H1 (cell line): ENCODE results near the gene GPC1. TPM values are rescaled to one million over a fixed set of nuclear protein-coding genes. Genes with fewer than 3 reads are reported as not detected.

Experiments
- CTCF ChIA-PET: fragments of 300-600 bp; sonication (Branson Sonifier 250); formaldehyde crosslinking; loops from one replicate; lab custom pipeline; 2021; ENCODE audit not compliant: partially characterized antibody; lab: Charles Lee
- POLR2A ChIA-PET: fragments of 300-600 bp; sonication (Branson Sonifier 250); formaldehyde crosslinking; loops from one replicate; lab custom pipeline; 2021; ENCODE audit warnings: inconsistent platforms; ENCODE audit not compliant: partially characterized antibody; lab: Charles Lee
- DNase-seq, 2 experiments: peaks; one replicate each; pipeline versions ENCODE4 v3.0.0 to v3.0.0-alpha.2; 2010 to 2022; ENCODE audit warnings: low spot score in 2 of 2, low read depth in 1 of 2, mixed read lengths in 1 of 2
- FAIRE-seq: peaks from 2 replicates; lab custom pipeline; 2011; peaks lifted over from hg19 to GRCh38; lab: Jason Lieb, UNC
- H2AFZ ChIP-seq: 2 replicates; pipeline ENCODE4 v1.8.1; 2012; ENCODE audit warnings: low read length, inconsistent platforms
- H2AK5ac ChIP-seq: 2 replicates; pipeline ENCODE4 v1.6.1; 2013; ENCODE audit warnings: low read depth, low read length
- H2BK120ac ChIP-seq: replicated peaks from 2 replicates; pipeline ENCODE3; 2013; ENCODE audit warnings: low read depth, low read length, inconsistent platforms
- H2BK12ac ChIP-seq: 2 replicates; pipeline ENCODE4 v1.6.1; 2013; ENCODE audit warnings: low read depth, low read length
- H2BK15ac ChIP-seq: 2 replicates; pipeline ENCODE4 v1.6.1; 2013; ENCODE audit warnings: low read length
- H2BK20ac ChIP-seq: 2 replicates; pipeline ENCODE4 v1.6.1; 2013; ENCODE audit warnings: low read length
- H2BK5ac ChIP-seq: 2 replicates; pipeline ENCODE4 v1.6.1; 2013; ENCODE audit warnings: low read depth, low read length
- H3K14ac ChIP-seq: 2 replicates; pipeline ENCODE4 v1.6.1; 2013; ENCODE audit warnings: inconsistent platforms; ENCODE audit not compliant: insufficient read length
- H3K18ac ChIP-seq: 2 replicates; pipeline ENCODE4 v1.6.1; 2013; ENCODE audit warnings: low read length; ENCODE audit errors: extremely low read depth
- H3K23ac ChIP-seq: 2 replicates; pipeline ENCODE4 v1.6.1; 2013; ENCODE audit warnings: inconsistent platforms; ENCODE audit not compliant: insufficient read length
- H3K23me2 ChIP-seq: 2 replicates; pipeline ENCODE4 v1.6.1; 2013; ENCODE audit warnings: low read depth, low read length
- H3K27ac ChIP-seq: 2 replicates; pipeline ENCODE4 v1.6.1; 2011; ENCODE audit warnings: low read depth, low read length, inconsistent platforms
- H3K27me3 ChIP-seq, 4 experiments: replicated peaks in 1 of 4; 1 replicate in 1 of 4; 2 replicates in 3 of 4; pipeline versions ENCODE4 v1.6.1 to v1.8.1; 2011 to 2013; ENCODE audit warnings: low read length in 3 of 4, mild to moderate bottlenecking in 3 of 4, inconsistent platforms in 2 of 4, mixed read lengths in 2 of 4, moderate library complexity in 1 of 4; ENCODE audit not compliant: control insufficient read depth in 3 of 4, insufficient read depth in 3 of 4; ENCODE audit errors: extremely low read depth in 1 of 4
- H3K36me3 ChIP-seq, 4 experiments: 2 replicates each; pipeline versions ENCODE4 v1.6.1 to v1.8.1; 2011 to 2013; ENCODE audit warnings: mild to moderate bottlenecking in 4 of 4, low read length in 3 of 4, moderate library complexity in 2 of 4, control low read depth in 1 of 4, inconsistent platforms in 1 of 4; ENCODE audit not compliant: insufficient read depth in 4 of 4, control insufficient read depth in 2 of 4
- H3K4ac ChIP-seq: replicated peaks from 2 replicates; pipeline ENCODE3; 2013; ENCODE audit warnings: low read length, low read depth, mixed read lengths, inconsistent platforms; ENCODE audit not compliant: insufficient read length
- H3K4me1 ChIP-seq, 4 experiments: replicated peaks in 1 of 4; 1 replicate in 1 of 4; 2 replicates in 3 of 4; pipeline versions ENCODE4 v1.6.1 to v1.8.1; 2011 to 2013; ENCODE audit warnings: low read length in 3 of 4, inconsistent platforms in 2 of 4, mixed read lengths in 1 of 4; ENCODE audit not compliant: insufficient read depth in 4 of 4, control insufficient read depth in 3 of 4
- H3K4me2 ChIP-seq, 2 experiments: 2 replicates each; pipeline versions ENCODE4 v1.6.1 to v1.8.1; 2011 to 2013; ENCODE audit warnings: low read depth in 2 of 2, low read length in 2 of 2, control low read depth in 1 of 2, inconsistent platforms in 1 of 2, mild to moderate bottlenecking in 1 of 2; ENCODE audit not compliant: insufficient read depth in 1 of 2
- H3K4me3 ChIP-seq, 4 experiments: fragments of 200-600, 300-600 bp in 1 of 4; sonication (generic), shearing (Covaris generic), sonication (Bioruptor Twin) in 1 of 4; 2 replicates each; pipeline versions ENCODE4 v1.5.1 to v1.8.1; 2011 to 2016; ENCODE audit warnings: low read length in 4 of 4, low read depth in 3 of 4, control low read depth in 2 of 4, inconsistent platforms in 2 of 4, mild to moderate bottlenecking in 2 of 4, mixed read lengths in 1 of 4, moderate library complexity in 1 of 4; ENCODE audit not compliant: insufficient read depth in 2 of 4; ENCODE audit errors: extremely low read depth in 1 of 4
- H3K56ac ChIP-seq: replicated peaks from 2 replicates; pipeline ENCODE3; 2013; ENCODE audit warnings: low read depth, mild to moderate bottlenecking, mixed read lengths, low read length, inconsistent platforms; ENCODE audit not compliant: insufficient read length
- H3K79me1 ChIP-seq: 2 replicates; pipeline ENCODE4 v1.6.1; 2013; ENCODE audit warnings: low read depth, low read length, control low read depth
- H3K79me2 ChIP-seq, 2 experiments: 2 replicates each; pipeline versions ENCODE4 v1.6.1 to v1.8.1; 2012 to 2013; ENCODE audit warnings: low read length in 2 of 2, mild to moderate bottlenecking in 2 of 2, inconsistent platforms in 1 of 2; ENCODE audit not compliant: insufficient read depth in 2 of 2, control insufficient read depth in 1 of 2
- H3K9ac ChIP-seq, 4 experiments: replicated peaks in 1 of 4; 1 replicate in 1 of 4; 2 replicates in 3 of 4; pipeline versions ENCODE4 v1.6.1 to v1.8.1; 2011 to 2013; ENCODE audit warnings: low read depth in 3 of 4, low read length in 3 of 4, control low read depth in 2 of 4, mild to moderate bottlenecking in 2 of 4, moderate library complexity in 2 of 4, inconsistent platforms in 1 of 4; ENCODE audit errors: extremely low read depth in 1 of 4
- H3K9me3 ChIP-seq, 2 experiments: 2 replicates each; pipeline versions ENCODE4 v1.6.1 to v1.8.1; 2012 to 2013; ENCODE audit warnings: mild to moderate bottlenecking in 2 of 2, moderate library complexity in 2 of 2, control low read depth in 1 of 2, inconsistent platforms in 1 of 2, low read depth in 1 of 2, low read length in 1 of 2, mixed read lengths in 1 of 2; ENCODE audit not compliant: insufficient read depth in 2 of 2
- H4K20me1 ChIP-seq, 2 experiments: replicated peaks in 1 of 2; 2 replicates each; pipeline versions ENCODE3 to v1.8.1; 2011 to 2013; ENCODE audit warnings: inconsistent platforms in 2 of 2, low read length in 2 of 2, mild to moderate bottlenecking in 1 of 2; ENCODE audit not compliant: insufficient read depth in 2 of 2, control insufficient read depth in 1 of 2
- H4K5ac ChIP-seq: 2 replicates; pipeline ENCODE4 v1.6.1; 2013; ENCODE audit warnings: low read length, low read depth, mixed read lengths, inconsistent platforms; ENCODE audit not compliant: insufficient read length
- H4K8ac ChIP-seq: 2 replicates; pipeline ENCODE4 v1.8.0; 2013; ENCODE audit warnings: mild to moderate bottlenecking, moderate library complexity, low read length, inconsistent platforms; ENCODE audit not compliant: insufficient read depth; ENCODE audit errors: extremely low read depth
- H4K91ac ChIP-seq: replicated peaks from 2 replicates; pipeline ENCODE3; 2013; ENCODE audit warnings: low read length, mixed read lengths, inconsistent platforms; ENCODE audit not compliant: insufficient read length
- CBX5 ChIP-seq: fragments of 300-800, 300-1000 bp; sonication (generic); IDR thresholded peaks from 2 replicates; pipeline ENCODE4 v1.7.1; 2016; ENCODE audit warnings: antibody characterized with exemption, low read length, low read depth
- CHD1 ChIP-seq: IDR thresholded peaks from 2 replicates; pipeline ENCODE4 v1.6.1; 2012; ENCODE audit warnings: low read depth, low read length, improper control_type of control experiment
- GTF2F1 ChIP-seq: IDR thresholded peaks from 2 replicates; pipeline ENCODE4 v1.6.1; 2012; ENCODE audit warnings: low read depth, low read length, improper control_type of control experiment, borderline replicate concordance
- KDM1A ChIP-seq: fragments of 200-600, 300-600 bp; sonication (generic); IDR thresholded peaks from 2 replicates; pipeline ENCODE4 v1.7.1; 2016; ENCODE audit warnings: mild to moderate bottlenecking, low read length, borderline replicate concordance
- NRF1 ChIP-seq: IDR thresholded peaks from 2 replicates; pipeline ENCODE4 v1.6.1; 2011; ENCODE audit warnings: mild to moderate bottlenecking, low read depth, low read length, improper control_type of control experiment
- RBBP5 ChIP-seq: IDR thresholded peaks from 2 replicates; pipeline ENCODE4 v1.7.1; 2012; ENCODE audit warnings: low read depth, mild to moderate bottlenecking, inconsistent platforms, low read length, moderate library complexity, borderline replicate concordance
- SP2 ChIP-seq: IDR thresholded peaks from 2 replicates; pipeline ENCODE4 v1.6.1; 2012; ENCODE audit warnings: mild to moderate bottlenecking, low read length, inconsistent platforms
- WGBS, 2 experiments: shearing (Covaris generic) in 1 of 2; methylation state at CpG; one replicate each; pipeline versions ENCODE4 v1.1.6 to v1.1.7; 2013 to 2015; ENCODE audit warnings: low lambda C conversion rate in 2 of 2, mixed read lengths in 2 of 2, inconsistent platforms in 1 of 2, low coverage in 1 of 2, missing lambda C conversion rate in 1 of 2; ENCODE audit not compliant: insufficient replicate concordance in 2 of 2, insufficient coverage in 1 of 2, insufficient read length in 1 of 2; ENCODE audit errors: extremely low coverage in 1 of 2, missing lambda C conversion rate in 1 of 2; 5-methylcytosine and 5-hydroxymethylcytosine counted together
- polyA plus RNA-seq, 7 experiments: library from polyadenylated mRNA; depleted of rRNA in 3 of 7; stranded (reverse) in 5 of 7; unstranded in 2 of 7; fragments of >200 nt in 5 of 7; fragments of 200-250 nt in 2 of 7; gene quantifications; 1 replicate in 5 of 7; 2 replicates in 1 of 7; 4 replicates in 1 of 7; pipeline versions ENCODE4 v1.2.1 to v1.2.3, GENCODE V29; 2011 to 2013; ENCODE audit warnings: missing spikeins in 2 of 7, mixed read lengths in 2 of 7
- total RNA-seq: library from RNA; stranded (reverse); fragmentation: NEBNext Ultra II Directional; extraction: Animal tissue kit (Norgen Biotek cat#: 25700); gene quantifications from 2 replicates; pipeline ENCODE4 v1.2.1, GENCODE V29; 2021

GPC1 gene
- total and polyA plus RNA-seq, 2 of the 8 experiments (the other 6 are each of a cell fraction or from before 2014, with no cell fraction given) = 21.9 to 28.3 TPM

DNA sequence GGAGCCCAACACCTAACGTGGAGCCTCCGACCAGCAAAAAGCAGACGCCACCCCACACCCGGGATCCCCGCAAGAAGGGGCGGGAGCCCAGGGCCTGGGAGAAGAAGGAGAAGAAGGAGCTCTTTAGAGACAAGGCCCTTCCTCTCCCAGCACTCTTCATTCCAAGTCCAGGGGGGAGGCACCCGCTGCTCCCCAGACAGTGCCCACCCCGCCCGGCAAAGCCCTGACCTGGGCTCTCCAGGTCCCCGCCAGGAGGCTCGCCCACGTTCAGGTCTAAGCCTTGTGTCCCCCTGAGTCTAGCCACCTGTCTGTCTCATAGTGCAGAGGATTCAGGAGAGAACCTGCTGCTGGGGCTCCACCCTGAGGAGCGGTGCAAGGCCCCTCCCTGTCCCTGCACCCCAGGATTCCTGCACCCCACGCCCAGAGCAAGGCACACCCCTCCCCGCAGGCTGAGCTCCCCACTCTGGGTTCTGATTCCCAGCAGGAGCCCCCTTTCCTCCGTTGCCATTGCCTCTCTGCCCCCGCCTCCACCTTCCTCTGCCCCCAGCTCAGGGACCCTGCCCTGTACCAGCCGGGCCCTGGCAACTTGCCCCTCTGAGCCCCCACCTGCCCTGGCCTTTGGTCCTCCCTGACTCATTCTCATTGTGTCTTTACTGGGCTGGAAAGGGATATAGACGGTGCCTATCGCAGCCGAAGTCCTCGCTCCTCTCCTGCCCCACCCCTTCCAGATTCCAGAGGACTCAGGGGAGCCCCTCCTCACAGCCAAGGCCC is 33.5 kb upstream of the GPC1 start:
- Histone ChIP-seq H3K23me2 (no peaks in the 10 kb centered on the region), H3K23ac (no peak overlapping the region), H3K18ac (no peak overlapping the region), H3K27ac (no peak overlapping the region), H3K27me3 (no peaks in the 10 kb centered on the region), H2BK15ac (no peak overlapping the region), H3K4me1 (no peaks in the 10 kb centered on the region; a peak in 1 of 7 replicates), H3K4ac (no peak overlapping the region), H2BK120ac (no peak overlapping the region), H4K8ac (no peak overlapping the region; the same call in 1 of the 2 replicates), H2AFZ (no peak overlapping the region), H2BK5ac (no peak overlapping the region), H4K91ac (no peak overlapping the region), H3K4me3 (no peak overlapping the region), H2AK5ac (no peak overlapping the region), H3K36me3 (no peaks in the 10 kb centered on the region), H3K14ac (no peak overlapping the region), H4K20me1 (no peaks in the 10 kb centered on the region), H2BK12ac (no peak overlapping the region), H3K9ac (no peak overlapping the region), H2BK20ac (no peak overlapping the region), H3K9me3 (no peaks in the 10 kb centered on the region), H3K79me1 (no peaks in the 10 kb centered on the region), H3K56ac (no peak overlapping the region), H3K79me2 (no peaks in the 10 kb centered on the region), H3K4me2 (no peak overlapping the region), H4K5ac (no peak overlapping the region)
- CTCF ChIA-PET = interaction anchor here (0.6 kb wide), 1 partner anchor 10 kb away, joined by 3 read pairs; no protein-coding TSS in a partner anchor
- TF ChIP-seq NRF1 (no peak), SP2 (no peak), GTF2F1 (no peak), CHD1 (no peak), CBX5 (no peak), KDM1A (no peak), RBBP5 (no peak)
- peak in 1 of 2 experiments; percentile 38 for DNase-seq
- POLR2A ChIA-PET = no interaction called here
- 91% methylated on average over 16 of the region's 22 CpGs; no CpG with 5 or more reads in 1 of the 2 experiments for WGBS, 2 experiments
- FAIRE-seq = no peak
